AG04450 (cell line): ENCODE data around the gene AGMO. TPM values are rescaled to one million over a fixed set of nuclear protein-coding genes. Genes with fewer than 3 reads are reported as not detected.

Experiments used
- CTCF ChIA-PET: fragments of 300-600, 350-600 bp; formaldehyde crosslinking; extraction: SDS; loops from one replicate; lab custom pipeline; 2022; ENCODE audit warnings: antibody characterized with exemption, inconsistent platforms; lab: Charles Lee
- POLR2A ChIA-PET: fragments of 350-600 bp; formaldehyde crosslinking; extraction: SDS; loops from one replicate; lab custom pipeline; 2021; ENCODE audit warnings: antibody characterized with exemption, inconsistent platforms; lab: Yijun Ruan, JAX
- DNase-seq: peaks from one replicate; pipeline ENCODE4 v3.0.0-alpha.2; 2011; ENCODE audit warnings: low read depth, low spot score
- H3K27ac ChIP-seq: one replicate; pipeline ENCODE4 v1.5.1; 2012; ENCODE audit warnings: low read depth, low read length, control low read depth
- H3K27me3 ChIP-seq: one replicate; pipeline ENCODE4 v1.6.0; 2012; ENCODE audit warnings: low read length; ENCODE audit not compliant: control insufficient read depth, insufficient read depth
- H3K4me3 ChIP-seq: 2 replicates; pipeline ENCODE4 v1.5.1; 2011; ENCODE audit warnings: mild to moderate bottlenecking, low read depth, low read length, control low read depth
- H3K9me3 ChIP-seq: 2 replicates; pipeline ENCODE4 v1.5.1; 2012; ENCODE audit warnings: low read length; ENCODE audit not compliant: control insufficient read depth, insufficient read depth
- polyA plus RNA-seq: library from polyadenylated mRNA; depleted of rRNA; stranded (reverse); fragments of >200 nt; gene quantifications from 2 replicates; pipeline ENCODE4 v1.2.3, GENCODE V29; 2011
- TF ChIP-seq, protein P1 (sequence below): IDR thresholded peaks from 2 replicates; pipeline ENCODE4 v1.5.1; 2011; ENCODE audit warnings: low read depth, low read length, control low read depth, inconsistent platforms

The AGMO gene
- polyA plus RNA-seq, 1 experiment, result 0.10 TPM

DNA sequence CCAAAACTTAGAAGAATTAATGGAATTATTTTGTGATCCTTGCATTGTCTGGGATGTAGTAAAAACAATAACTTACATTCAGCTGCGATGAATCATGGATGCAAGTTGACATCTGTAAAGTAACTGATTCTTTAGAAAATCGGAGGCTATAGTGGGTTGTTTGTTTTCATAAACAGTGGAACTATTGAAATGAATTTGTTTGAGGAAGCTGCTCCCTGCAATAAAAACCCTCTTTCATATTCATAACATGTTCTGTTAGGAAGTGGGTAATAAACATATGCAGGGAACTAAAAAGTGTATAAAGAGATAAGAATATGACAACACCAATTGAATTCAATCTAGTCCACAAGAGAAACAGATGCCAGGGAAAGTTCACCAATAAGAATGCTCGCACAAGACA, 53.6 kb downstream of the AGMO start:
- TF ChIP-seq, protein P1, sequence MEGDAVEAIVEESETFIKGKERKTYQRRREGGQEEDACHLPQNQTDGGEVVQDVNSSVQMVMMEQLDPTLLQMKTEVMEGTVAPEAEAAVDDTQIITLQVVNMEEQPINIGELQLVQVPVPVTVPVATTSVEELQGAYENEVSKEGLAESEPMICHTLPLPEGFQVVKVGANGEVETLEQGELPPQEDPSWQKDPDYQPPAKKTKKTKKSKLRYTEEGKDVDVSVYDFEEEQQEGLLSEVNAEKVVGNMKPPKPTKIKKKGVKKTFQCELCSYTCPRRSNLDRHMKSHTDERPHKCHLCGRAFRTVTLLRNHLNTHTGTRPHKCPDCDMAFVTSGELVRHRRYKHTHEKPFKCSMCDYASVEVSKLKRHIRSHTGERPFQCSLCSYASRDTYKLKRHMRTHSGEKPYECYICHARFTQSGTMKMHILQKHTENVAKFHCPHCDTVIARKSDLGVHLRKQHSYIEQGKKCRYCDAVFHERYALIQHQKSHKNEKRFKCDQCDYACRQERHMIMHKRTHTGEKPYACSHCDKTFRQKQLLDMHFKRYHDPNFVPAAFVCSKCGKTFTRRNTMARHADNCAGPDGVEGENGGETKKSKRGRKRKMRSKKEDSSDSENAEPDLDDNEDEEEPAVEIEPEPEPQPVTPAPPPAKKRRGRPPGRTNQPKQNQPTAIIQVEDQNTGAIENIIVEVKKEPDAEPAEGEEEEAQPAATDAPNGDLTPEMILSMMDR, result no peak
- POLR2A ChIA-PET, result no interaction called here
- H3K27me3 ChIP-seq, result no peaks in the 10 kb centered on the region
- H3K4me3 ChIP-seq, result no peak overlapping the region
- no peaks in the 10 kb centered on the region for H3K9me3 ChIP-seq
- no peak overlapping the region for H3K27ac ChIP-seq
- CTCF ChIA-PET, result interaction anchor here (0.6 kb wide), 1 partner anchor 118 kb away, joined by 3 read pairs; no protein-coding TSS in a partner anchor
- no peak for DNase-seq

DNA sequence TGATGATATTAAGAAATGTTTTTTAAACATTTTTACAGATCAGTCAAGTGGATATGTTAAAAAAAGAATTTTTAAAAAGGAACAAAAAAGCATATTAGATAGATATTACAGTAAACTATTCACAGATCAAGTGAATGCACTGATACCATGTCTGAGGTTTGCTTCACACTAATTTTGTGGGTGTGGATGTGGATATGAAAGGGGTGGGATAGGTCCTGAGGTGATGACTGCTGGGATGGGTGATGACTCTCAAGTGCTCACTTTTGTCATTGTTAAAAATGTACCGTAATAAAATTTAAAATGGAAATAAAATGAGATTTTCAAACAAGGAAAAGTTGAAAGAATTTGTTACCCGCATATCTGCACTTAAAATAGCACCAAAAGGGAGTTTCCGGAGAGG, 54.1 kb downstream of the AGMO start:
- TF ChIP-seq, protein P1, result no peak
- Histone ChIP-seq H3K9me3 (no peaks in the 10 kb centered on the region), H3K4me3 (no peak overlapping the region), H3K27me3 (no peaks in the 10 kb centered on the region), H3K27ac (no peak overlapping the region)
- CTCF ChIA-PET, result no interaction called here
- POLR2A ChIA-PET, result no interaction called here
- DNase-seq, result no peak

DNA sequence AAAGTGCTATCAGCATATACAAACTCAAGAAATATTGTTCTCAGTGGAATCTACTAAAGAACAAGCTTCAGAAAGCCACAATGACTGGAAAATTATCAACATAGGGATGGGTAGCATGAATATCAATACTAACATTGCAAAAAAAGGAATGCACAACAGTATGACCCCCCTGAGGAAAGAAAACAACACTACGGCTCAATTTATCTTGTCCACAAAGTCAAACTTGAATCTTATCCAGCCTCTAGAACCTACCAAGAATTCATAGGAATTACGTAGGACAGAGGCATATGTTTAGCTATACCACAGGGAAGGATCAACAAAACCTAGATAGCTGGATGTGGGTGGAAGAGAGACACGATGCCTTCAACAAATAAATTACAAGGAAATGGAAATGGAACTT, 54.6 kb downstream of the AGMO start:
- TF ChIP-seq, protein P1, result no peak
- DNase-seq, result no peak
- Histone ChIP-seq H3K4me3 (no peak overlapping the region), H3K27ac (no peak overlapping the region), H3K27me3 (no peaks in the 10 kb centered on the region), H3K9me3 (no peaks in the 10 kb centered on the region)
- POLR2A ChIA-PET, result no interaction called here
- CTCF ChIA-PET, result no interaction called here

DNA sequence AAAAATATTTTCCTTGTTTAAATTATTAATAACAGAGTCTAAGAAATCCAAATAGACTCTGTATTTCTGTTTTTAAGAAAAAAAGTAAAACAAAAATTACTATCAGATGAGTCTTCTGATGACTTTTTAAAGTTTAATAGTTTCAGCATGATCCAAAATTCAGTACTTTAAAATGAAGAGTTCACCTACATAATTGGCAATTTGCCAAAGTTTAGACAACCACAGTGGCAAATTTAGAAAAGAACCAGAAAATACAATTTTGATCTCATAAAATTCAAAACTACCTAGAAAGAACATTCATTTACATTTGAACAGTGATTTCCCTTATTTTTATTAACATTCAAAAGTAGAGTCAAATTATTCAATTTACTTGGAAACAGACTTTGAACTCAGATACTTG, 56.1 kb downstream of the AGMO start:
- ChIA-PET POLR2A (no interaction called here), CTCF (no interaction called here)
- no peaks in the 10 kb centered on the region for H3K9me3 ChIP-seq
- no peak overlapping the region for H3K27ac ChIP-seq
- DNase-seq, result no peak
- H3K4me3 ChIP-seq, result no peak overlapping the region
- no peaks in the 10 kb centered on the region for H3K27me3 ChIP-seq
- TF ChIP-seq, protein P1, result no peak

DNA sequence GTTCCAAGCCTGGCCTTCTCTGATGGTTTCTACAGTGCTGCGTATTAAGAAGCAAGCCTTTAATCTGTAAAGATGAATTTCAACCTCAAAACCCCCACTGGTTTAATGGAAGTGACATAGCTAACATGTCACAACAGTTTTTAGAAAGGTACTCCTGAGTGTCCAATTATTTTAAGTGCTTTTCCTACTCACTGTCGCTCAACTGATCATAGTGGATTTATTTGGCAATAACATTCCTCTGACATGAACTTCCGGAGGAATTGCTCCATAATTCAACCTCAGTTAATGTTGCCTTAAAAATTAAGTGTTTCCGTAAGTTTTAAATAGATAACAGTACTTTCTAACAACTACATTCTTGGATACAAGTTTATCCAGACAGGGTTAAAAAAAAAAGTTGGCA, 57.5 kb downstream of the AGMO start:
- POLR2A ChIA-PET, result no interaction called here
- Histone ChIP-seq H3K9me3 (no peaks in the 10 kb centered on the region), H3K27ac (no peak overlapping the region), H3K4me3 (no peak overlapping the region), H3K27me3 (no peaks in the 10 kb centered on the region)
- CTCF ChIA-PET, result no interaction called here
- TF ChIP-seq, protein P1, result no peak
- DNase-seq, result no peak
